ENCODE results near the gene MNT. TPM values are rescaled to one million over a fixed set of nuclear protein-coding genes. Genes with fewer than 3 reads are reported as not detected.
A peak's percentile ranks its signal among the peaks of the same experiment; 100 is the strongest.

Gene MNT
- total RNA-seq, 1 donor from 2014 or later = 28.5 TPM

DNA sequence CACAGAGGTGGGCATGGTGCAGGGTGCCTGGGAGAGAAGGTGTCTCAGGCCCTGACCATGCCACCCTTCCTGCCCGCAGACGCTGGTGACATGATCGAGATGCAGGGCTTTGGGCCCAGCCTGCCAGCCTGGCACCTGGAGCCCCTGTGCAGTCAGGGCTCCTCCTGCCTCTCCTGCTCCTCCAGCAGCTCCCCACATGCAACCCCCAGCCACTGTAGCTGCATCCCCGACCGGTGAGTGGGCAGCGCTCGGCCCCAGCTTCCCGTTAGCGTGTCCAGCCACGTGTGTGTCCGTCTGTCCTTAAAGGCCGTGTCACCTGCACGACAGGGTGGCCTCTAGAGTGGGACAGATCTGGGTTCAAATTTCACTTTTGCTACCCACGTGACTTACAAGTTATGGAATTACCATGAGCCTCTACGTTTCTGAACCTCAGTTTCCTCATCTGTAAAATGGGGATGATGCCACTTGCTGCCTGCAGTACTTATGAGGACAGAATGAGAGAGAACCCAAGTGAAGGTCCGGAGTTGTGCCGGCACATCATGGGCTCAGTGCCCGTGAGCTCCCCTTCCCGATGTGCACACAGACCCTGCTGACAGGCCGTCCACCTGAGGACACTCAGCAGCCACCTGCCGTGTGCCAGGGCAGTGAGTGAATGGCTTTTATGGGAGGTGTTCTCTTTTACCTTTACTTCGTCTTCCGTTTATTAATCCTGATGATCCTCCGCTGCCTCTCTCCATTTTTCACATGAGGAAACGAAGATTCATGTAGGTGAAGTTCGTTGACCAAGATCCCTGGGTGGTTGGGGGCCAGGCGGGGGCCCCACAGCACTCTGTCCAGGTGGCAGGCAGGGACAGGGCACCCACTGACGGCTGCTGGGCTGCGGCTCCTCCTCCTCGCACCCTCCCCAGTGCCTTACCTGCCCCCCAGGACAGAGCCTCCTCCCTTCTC lies 29.4 kb downstream of the MNT start:
- TF ChIP-seq, protein P1, sequence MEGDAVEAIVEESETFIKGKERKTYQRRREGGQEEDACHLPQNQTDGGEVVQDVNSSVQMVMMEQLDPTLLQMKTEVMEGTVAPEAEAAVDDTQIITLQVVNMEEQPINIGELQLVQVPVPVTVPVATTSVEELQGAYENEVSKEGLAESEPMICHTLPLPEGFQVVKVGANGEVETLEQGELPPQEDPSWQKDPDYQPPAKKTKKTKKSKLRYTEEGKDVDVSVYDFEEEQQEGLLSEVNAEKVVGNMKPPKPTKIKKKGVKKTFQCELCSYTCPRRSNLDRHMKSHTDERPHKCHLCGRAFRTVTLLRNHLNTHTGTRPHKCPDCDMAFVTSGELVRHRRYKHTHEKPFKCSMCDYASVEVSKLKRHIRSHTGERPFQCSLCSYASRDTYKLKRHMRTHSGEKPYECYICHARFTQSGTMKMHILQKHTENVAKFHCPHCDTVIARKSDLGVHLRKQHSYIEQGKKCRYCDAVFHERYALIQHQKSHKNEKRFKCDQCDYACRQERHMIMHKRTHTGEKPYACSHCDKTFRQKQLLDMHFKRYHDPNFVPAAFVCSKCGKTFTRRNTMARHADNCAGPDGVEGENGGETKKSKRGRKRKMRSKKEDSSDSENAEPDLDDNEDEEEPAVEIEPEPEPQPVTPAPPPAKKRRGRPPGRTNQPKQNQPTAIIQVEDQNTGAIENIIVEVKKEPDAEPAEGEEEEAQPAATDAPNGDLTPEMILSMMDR (IDR thresholded peaks at IDR 0.05) = no peak
- TF ChIP-seq POLR2AphosphoS5 (IDR thresholded peaks at IDR 0.05; ENCODE audit: insufficient read depth in 1 of 2, low read depth in 1 of 2) = no peak
- no peak for TF ChIP-seq POLR2A (IDR thresholded peaks at IDR 0.05)
- no peak for DNase-seq (ENCODE audit: extremely low spot score in 2 of 2)
- Histone ChIP-seq H3K4me1 (no peaks in the 10 kb centered on the region), H3K36me3 (peaks cover 0 to 23% of the 10 kb centered on the region in 2 donors), H3K9me3 (no peaks in the 10 kb centered on the region), H3K27ac (no peak overlapping the region), H3K4me3 (no peak overlapping the region), H3K27me3 (no peaks in the 10 kb centered on the region)
- intact Hi-C loops (cut with DNase I) = no loop called here

DNA sequence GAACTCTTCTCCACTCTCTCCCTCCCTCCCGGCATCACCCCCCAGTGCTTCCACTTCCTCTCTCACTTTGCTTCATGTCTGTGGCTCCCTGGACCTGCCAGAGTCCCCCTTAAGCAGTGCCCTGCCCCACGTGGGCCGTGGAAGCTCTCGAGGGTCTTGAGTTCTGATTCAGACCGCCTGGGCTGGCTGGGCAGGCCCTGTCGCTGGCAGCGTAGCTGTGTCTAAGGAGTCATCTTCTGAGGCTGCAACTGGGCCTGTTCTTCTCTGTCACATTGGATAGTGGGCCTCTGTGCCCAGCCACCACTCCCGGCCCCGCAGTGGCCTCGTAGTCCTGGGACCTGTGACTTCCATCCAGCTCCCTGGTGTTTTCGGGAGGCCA lies 30.7 kb downstream of the MNT start:
- H3K9me3 ChIP-seq = no peaks in the 10 kb centered on the region
- no peaks in the 10 kb centered on the region for H3K27me3 ChIP-seq
- intact Hi-C loops (cut with DNase I) = no loop called here
- peak overlapping the region; percentile 21 for H3K27ac ChIP-seq
- no peak for DNase-seq (ENCODE audit: extremely low spot score in 2 of 2)
- peaks cover 0 to 16% of the 10 kb centered on the region in 2 donors for H3K36me3 ChIP-seq
- no peaks in the 10 kb centered on the region for H3K4me1 ChIP-seq
- H3K4me3 ChIP-seq = no peak overlapping the region
- TF ChIP-seq, protein P1 (IDR thresholded peaks at IDR 0.05) = no peak
- no peak for TF ChIP-seq POLR2AphosphoS5 (IDR thresholded peaks at IDR 0.05; ENCODE audit: insufficient read depth in 1 of 2, low read depth in 1 of 2)
- TF ChIP-seq POLR2A (IDR thresholded peaks at IDR 0.05) = no peak

DNA sequence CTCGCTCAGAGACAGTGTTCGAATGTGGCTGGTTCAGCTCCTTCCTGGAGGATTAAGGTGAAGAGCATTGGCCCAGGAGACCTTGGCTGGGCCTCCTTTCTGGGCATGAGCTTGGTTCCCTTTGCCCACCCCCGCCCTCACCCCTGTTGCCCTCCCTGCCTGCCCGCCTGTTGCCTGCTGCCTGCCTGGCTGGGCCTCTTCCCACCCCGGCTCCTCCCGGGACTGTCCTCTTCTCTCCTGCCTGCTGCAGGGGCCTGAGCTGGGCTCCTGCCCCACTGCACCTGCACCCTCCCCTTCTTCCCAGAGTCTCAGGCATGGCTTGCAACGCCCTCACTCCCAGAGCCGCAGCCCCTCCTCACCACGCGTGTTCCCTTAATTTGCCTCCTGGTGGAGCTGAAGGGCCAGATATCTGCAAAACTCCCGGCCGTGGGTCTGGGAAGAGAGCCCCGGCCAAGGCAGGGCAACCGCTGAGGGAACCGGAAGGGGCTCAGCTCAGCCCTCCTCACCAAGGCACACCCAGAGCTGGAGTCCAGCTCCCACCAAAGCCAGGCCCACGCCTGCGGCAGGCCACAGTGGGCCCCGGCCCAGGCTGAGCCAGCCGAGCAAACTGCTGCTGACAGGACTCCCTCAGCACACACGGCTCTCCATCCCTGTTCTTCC lies 31.2 kb downstream of the MNT start:
- Histone ChIP-seq H3K4me1 (no peaks in the 10 kb centered on the region), H3K36me3 (peaks cover 0 to 11% of the 10 kb centered on the region in 2 donors), H3K4me3 (no peak overlapping the region), H3K27ac (peak overlapping the region; percentile 21), H3K9me3 (no peaks in the 10 kb centered on the region), H3K27me3 (no peaks in the 10 kb centered on the region)
- no peak for DNase-seq (ENCODE audit: extremely low spot score in 2 of 2)
- TF ChIP-seq POLR2A (IDR thresholded peaks at IDR 0.05) (no peak), POLR2AphosphoS5 (IDR thresholded peaks at IDR 0.05; ENCODE audit: insufficient read depth in 1 of 2, low read depth in 1 of 2) (no peak)
- TF ChIP-seq, protein P1 (IDR thresholded peaks at IDR 0.05) = no peak
- intact Hi-C loops (cut with DNase I) = no loop called here

DNA sequence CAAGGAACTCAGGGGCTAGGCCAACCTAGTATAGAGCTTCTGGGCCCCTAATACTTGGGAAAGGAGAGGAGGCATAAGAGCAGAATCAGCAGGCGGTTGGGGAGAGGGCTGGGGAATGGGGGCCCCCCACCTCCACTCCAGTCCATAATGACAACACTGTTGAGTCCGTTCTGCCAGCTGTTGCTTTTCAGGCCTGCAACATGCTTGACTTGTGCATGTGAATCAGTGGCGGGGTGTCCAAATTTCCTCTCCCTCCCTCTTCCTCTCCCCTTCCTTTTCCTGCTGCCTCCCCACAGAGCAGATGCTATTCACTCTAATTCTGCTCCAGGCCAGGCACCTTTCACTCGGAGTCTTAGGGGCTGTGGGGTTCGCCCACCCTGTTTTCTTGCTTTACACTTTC lies 31.8 kb downstream of the MNT start:
- H3K9me3 ChIP-seq = no peaks in the 10 kb centered on the region
- no peak for DNase-seq (ENCODE audit: extremely low spot score in 2 of 2)
- peaks cover 0 to 7% of the 10 kb centered on the region in 2 donors for H3K36me3 ChIP-seq
- no peaks in the 10 kb centered on the region for H3K27me3 ChIP-seq
- intact Hi-C loops (cut with DNase I) = no loop called here
- no peak overlapping the region for H3K4me3 ChIP-seq
- peak overlapping the region; percentile 53 for H3K27ac ChIP-seq
- no peak for TF ChIP-seq POLR2AphosphoS5 (IDR thresholded peaks at IDR 0.05; ENCODE audit: insufficient read depth in 1 of 2, low read depth in 1 of 2)
- no peak for TF ChIP-seq POLR2A (IDR thresholded peaks at IDR 0.05)
- TF ChIP-seq, protein P1 (IDR thresholded peaks at IDR 0.05) = no peak
- no peaks in the 10 kb centered on the region for H3K4me1 ChIP-seq

All from vagina (tissue), 2 donors.